HG03460 (cell line): ENCODE data around the gene FARS2.
"Not testable (repeated sequence)": the region's sequence is repeated elsewhere in the genome, so short reads cannot be mapped to it uniquely, and the experiment has no call there.

ENCODE experiments used
- ATAC-seq: cut with Tn5 transposase; IDR thresholded peaks from one replicate; pipeline ENCODE4 v1.9.1; 2021; ENCODE audit not compliant: unreplicated experiment

FARS2 gene

DNA sequence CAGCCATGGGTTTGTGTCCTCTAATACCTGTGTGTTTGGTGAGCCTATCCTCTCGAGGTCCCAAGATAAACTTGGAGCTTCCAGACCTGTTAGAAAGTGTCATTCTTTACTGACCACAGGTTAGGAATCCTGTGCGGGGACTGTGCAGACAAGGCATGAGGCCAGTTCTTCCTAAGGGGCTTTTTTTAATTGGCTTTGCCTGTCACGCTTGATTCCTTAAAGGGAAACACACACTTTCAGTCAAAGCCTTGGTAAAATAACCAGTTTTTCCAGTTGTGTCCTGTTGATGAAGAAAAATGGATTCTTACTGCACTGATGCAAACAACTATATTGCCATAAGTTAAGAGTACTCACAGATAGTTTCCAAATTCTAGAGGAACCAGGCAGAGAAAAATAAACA, 303.4 kb downstream of the FARS2 start:
- not testable (repeated sequence) for ATAC-seq

GRCh38 chr6:5565971-5566370, 304.7 kb downstream of the FARS2 start:
- ATAC-seq = no peak

- ATAC-seq = no peak
Measured at GRCh38 chr6:5566718-5567117, 305.4 kb downstream of the FARS2 start.

GRCh38 chr6:5567352-5567751, 306.0 kb downstream of the FARS2 start:
- ATAC-seq = no peak

DNA sequence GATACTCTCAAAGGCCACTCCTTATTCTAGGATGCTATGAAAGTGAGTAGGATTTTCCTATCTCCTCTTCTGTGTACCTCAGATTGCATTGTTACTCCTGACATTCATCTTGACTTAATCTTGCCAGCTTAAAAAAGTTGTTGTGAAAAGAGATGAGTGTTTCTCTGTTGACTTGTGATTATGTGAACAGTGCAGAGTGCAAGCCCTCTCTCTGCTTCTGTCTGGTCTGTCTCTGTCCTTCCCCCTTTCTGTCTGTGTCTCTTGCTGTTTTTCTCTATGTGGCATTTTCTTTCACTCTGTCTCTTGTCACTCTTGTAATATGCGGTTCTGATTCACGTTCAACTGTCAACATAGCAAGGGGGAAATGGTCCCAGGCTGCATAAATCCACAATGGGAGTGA, 306.6 kb downstream of the FARS2 start:
- no peak for ATAC-seq

- no peak for ATAC-seq
Measured at GRCh38 chr6:5569491-5569890, 308.2 kb downstream of the FARS2 start.

DNA sequence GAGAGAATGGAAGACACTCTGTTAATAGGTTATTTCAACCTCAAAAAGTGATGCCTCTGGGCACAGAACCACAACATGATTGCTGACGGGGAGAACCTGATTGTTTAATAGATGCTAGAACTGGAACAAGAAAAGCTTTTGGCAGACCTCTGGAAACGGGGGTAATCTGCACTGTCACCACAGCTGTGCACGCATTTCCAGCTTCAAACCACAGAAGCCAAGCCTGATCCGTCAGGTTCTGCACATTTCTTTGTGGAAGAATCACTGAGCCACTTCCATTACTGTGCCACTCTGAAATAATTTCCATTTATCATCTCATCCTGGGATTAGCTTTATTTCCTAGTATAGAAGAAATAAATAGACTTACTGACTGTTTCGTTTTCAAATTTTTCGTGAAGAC, 309.3 kb downstream of the FARS2 start:
- no peak for ATAC-seq

GRCh38 chr6:5580736-5581581, 319.6 kb downstream of the FARS2 start:
- ATAC-seq = no peak

DNA sequence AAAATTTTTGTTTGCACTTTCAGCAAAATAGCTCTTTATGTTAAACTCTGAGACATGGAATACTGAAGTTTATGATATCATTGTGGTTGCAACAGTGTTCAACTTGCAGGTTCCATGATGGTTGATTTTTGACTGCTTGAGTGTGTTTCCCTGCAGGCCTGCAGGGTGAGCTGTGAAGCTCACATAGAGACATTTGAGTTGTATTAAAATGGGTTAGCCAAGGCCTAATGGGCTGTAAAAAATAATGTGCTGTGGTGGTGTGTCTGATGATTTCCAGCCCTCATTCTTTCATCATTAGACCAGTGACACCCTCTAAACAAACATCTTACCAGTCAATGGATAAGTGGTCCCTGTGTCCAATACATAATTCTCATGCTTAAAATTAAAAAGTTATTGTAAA, 321.4 kb downstream of the FARS2 start:
- no peak for ATAC-seq

DNA sequence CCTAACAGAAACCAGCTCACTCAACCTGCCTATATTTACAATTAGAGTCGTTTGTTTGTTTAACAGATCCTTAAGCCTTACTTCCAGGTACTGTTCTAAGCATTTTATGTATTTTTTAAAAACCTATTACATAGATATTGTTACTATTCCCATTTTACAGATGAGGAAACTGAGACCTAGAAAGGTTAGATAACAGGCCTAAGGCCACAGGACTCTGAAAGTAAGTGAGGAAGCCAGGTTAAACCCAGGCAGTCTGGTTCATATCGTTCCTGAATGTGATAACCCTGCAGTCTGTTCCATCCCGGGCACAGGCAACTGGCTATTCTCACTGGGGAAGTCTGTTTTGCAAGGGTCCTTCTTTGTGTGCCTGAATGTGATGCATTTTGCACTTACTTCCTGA, 322.2 kb downstream of the FARS2 start:
- no peak for ATAC-seq

DNA sequence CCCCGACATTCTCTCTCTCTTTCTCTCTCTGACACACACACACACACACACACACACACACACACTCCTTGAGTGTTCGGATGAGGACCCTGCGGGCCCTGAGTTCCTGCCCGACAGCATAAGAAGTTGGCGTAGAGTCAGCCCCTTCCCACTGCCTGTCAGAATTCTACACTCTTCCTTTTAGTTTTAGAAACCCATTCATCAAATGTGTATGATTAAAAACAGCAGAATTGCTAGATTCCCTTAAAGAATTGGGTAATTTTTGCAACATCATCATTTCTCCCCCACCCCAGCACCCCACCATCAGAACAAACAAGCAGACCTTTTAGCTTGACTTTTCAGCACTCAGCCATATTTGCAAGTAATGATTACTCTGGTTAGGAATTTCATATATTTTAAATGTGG, 322.8 kb downstream of the FARS2 start:
- no peak for ATAC-seq

GRCh38 chr6:5587648-5588047, 326.3 kb downstream of the FARS2 start:
- ATAC-seq = no peak

DNA sequence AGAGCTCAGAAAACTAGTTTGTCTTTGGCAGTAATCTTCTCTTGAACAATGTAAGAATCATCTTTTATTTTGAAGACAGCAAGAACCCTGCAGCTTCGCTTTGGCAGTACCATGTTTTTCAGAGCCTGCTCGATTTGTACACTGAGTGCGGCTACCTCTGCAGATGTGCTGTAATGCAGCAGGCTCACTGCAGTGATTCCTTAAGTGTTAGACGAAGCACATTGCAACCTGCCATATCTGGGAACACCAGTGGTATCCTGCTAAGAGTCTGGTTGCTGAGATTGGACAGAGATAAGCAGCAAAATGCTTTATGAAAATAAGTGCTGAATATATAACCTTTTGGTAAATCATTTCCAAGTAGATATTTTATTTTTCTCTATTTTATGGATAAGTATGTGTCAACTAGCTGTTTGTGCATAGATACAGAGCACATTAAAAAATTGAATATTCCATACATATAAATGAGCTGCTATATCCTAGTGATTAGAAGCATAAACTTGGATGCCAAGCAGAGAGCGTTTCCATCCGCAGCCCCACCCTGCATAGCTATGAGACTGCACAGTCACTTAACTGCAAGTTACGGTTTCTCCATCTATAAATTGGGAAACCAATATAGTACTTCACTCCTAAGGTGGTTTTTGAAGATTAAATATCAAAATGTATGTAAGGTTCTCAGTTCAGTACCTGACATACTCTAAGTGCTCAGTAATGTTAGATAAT, 328.3 kb downstream of the FARS2 start:
- no peak for ATAC-seq

DNA sequence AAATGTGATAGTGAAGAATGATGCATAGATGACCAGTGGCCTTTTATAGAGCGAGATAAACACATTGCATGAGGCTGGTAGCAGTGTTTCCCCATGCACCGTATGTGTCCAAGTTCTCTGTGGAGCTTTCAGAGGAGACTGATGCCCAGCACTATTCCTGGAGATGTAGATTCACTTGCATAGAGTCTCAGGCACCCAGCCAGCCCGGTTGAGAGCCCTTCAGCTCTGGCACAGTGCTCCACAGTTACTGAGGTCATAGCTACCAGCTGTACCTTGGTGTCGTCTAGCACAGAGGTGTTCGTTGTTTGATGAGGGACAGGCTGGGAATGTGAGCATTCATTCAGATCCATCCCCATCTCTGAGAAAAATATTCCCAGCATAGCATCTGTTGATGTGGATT, 328.9 kb downstream of the FARS2 start:
- no peak for ATAC-seq

GRCh38 chr6:5592886-5593519, 331.7 kb downstream of the FARS2 start:
- ATAC-seq = no peak

- no peak for ATAC-seq
Measured at GRCh38 chr6:5595184-5595583, 333.9 kb downstream of the FARS2 start.

DNA sequence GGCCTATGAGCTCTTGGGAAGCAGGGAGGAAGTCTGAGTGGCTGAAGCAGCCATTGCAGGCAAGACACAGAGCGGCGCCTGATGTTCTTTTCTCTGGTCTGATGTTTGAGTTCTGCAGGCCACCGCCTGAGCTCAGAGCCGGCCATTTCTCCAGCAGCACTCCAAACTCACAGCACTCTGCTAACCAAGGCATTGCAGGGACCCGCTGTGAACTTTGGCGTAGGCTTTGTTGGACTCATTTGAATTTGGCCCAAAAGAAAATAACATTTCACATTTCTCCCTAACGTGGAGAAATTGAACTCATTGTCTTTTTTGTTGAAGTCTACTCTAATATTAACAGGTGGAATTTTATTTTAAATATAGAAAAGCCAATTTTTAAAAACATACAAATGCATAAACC, 336.1 kb downstream of the FARS2 start:
- no peak for ATAC-seq

- ATAC-seq = no peak
Measured at GRCh38 chr6:5598123-5598522, 336.8 kb downstream of the FARS2 start.

- no peak for ATAC-seq
Measured at GRCh38 chr6:5599127-5599526, 337.8 kb downstream of the FARS2 start.

- no peak for ATAC-seq
Measured at GRCh38 chr6:5605937-5606336, 344.6 kb downstream of the FARS2 start.

GRCh38 chr6:5606546-5606945, 345.2 kb downstream of the FARS2 start:
- ATAC-seq = no peak

- no peak for ATAC-seq
Measured at GRCh38 chr6:5610640-5611039, 349.3 kb downstream of the FARS2 start.
